Osteocyte (in vitro differentiated cells): Measurements from ENCODE around the gene EZR. TPM values are rescaled to one million over a fixed set of nuclear protein-coding genes. Genes with fewer than 3 reads are reported as not detected.

ENCODE experiments used
- DNase-seq: peaks from one replicate; pipeline ENCODE4 v3.0.0; 2021; ENCODE audit warnings: mixed read lengths; ENCODE audit not compliant: unreplicated experiment; ENCODE audit errors: extremely low spot score
- H3K27ac Mint-ChIP-seq: one replicate; pipeline ENCODE4 v1.8.0; 2021; ENCODE audit warnings: mild to moderate bottlenecking, mixed read lengths; ENCODE audit not compliant: unreplicated experiment
- H3K27me3 Mint-ChIP-seq: one replicate; pipeline ENCODE4 v1.8.0; 2021; ENCODE audit warnings: mixed read lengths; ENCODE audit not compliant: unreplicated experiment
- H3K36me3 Mint-ChIP-seq: one replicate; pipeline ENCODE4 v1.8.0; 2021; ENCODE audit warnings: mixed read lengths; ENCODE audit not compliant: unreplicated experiment
- H3K4me1 Mint-ChIP-seq: one replicate; pipeline ENCODE4 v1.8.0; 2021; ENCODE audit warnings: mixed read lengths; ENCODE audit not compliant: unreplicated experiment
- H3K4me3 Mint-ChIP-seq: one replicate; pipeline ENCODE4 v1.8.0; 2021; ENCODE audit warnings: mild to moderate bottlenecking, moderate library complexity, mixed read lengths; ENCODE audit not compliant: unreplicated experiment
- H3K9me3 Mint-ChIP-seq: one replicate; pipeline ENCODE4 v1.8.0; 2021; ENCODE audit warnings: mixed read lengths; ENCODE audit not compliant: unreplicated experiment
- CTCF ChIP-seq: fragments of 200-600 bp; sonication (generic); IDR thresholded peaks from 2 replicates; pipeline ENCODE4 v1.5.0; 2021; ENCODE audit warnings: antibody characterized with exemption, mild to moderate bottlenecking, moderate library complexity
- total RNA-seq: library from RNA; stranded (reverse); gene quantifications from 2 replicates; pipeline ENCODE4 v1.2.1, GENCODE V29; 2021

Gene EZR
- total RNA-seq, 1 donor from 2014 or later = 41.1 TPM

- H3K27ac Mint-ChIP-seq = no peak overlapping the region
- peaks cover 6% of the 10 kb centered on the region for H3K36me3 Mint-ChIP-seq
- no peak overlapping the region for H3K4me3 Mint-ChIP-seq
- DNase-seq = no peak
- no peak for TF ChIP-seq CTCF
- H3K27me3 Mint-ChIP-seq = peaks cover 2% of the 10 kb centered on the region
- H3K9me3 Mint-ChIP-seq = no peaks in the 10 kb centered on the region
- peaks cover 8% of the 10 kb centered on the region for H3K4me1 Mint-ChIP-seq
These were observed 58.4 kb downstream of the EZR start for GRCh38 chr6:158760618-158761250.

DNA sequence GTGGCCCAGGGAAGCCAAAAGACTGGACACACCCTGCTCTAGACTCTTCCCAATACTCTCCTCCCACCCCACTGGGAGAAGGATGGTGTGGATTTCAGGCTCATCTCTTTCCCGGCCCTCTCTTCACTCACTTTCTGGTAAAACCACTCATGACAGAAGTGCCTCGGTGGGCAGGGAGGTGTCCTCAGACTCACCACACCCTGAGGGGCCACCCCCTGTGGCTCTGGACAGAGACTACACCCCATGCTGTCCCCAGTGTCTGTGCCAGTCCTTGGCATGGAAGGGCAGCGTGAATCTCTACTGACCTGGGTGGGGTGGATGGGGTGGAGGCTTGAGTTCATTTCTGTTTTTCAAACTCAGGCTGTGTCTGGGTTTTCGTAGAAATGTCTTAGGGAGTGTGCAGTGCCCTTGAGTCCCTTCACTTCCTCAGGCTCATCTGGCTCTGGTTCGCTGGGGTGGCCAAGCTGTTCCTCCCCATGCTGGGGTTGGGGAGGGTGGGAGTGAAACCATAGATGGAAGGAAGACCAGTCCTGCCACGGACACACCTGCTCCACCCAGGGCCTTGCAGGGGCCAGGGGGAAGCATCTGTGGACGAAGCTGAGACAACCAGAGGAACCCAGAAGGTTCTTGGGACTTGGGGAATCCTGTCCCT is 59.1 kb downstream of the EZR start:
- no peaks in the 10 kb centered on the region for H3K9me3 Mint-ChIP-seq
- H3K27ac Mint-ChIP-seq = no peak overlapping the region
- no peak for DNase-seq
- H3K36me3 Mint-ChIP-seq = peaks cover 4% of the 10 kb centered on the region
- H3K4me3 Mint-ChIP-seq = no peak overlapping the region
- H3K27me3 Mint-ChIP-seq = peaks cover 2% of the 10 kb centered on the region
- no peak for TF ChIP-seq CTCF
- H3K4me1 Mint-ChIP-seq = peaks cover 8% of the 10 kb centered on the region

- DNase-seq = no peak
- Mint-ChIP-seq H3K4me1 (peaks cover 8% of the 10 kb centered on the region), H3K9me3 (no peaks in the 10 kb centered on the region), H3K27ac (no peak overlapping the region), H3K36me3 (no peaks in the 10 kb centered on the region), H3K4me3 (no peak overlapping the region), H3K27me3 (peaks cover 2% of the 10 kb centered on the region)
- no peak for TF ChIP-seq CTCF
These were observed 60.2 kb downstream of the EZR start for GRCh38 chr6:158758941-158759479.

DNA sequence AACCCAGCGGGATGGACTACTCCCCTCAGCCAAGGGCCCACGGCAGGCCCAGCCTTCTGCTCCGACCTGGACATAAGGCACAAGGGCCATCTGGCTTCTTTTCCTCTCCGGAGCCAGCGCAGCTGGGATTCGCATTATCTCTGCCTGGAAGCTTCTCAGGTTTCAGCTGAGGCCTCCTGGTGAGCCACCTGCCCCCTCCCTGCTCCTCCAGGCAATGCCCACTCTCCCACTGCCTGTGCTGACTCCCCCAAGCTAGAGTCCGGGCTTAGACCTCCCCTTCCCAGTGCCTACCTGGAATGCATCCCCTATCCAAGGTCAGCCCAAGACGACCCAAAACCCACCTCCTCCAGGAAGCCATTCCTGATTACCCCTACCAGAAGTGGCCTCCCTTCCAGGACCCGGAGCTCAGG is 60.7 kb downstream of the EZR start:
- Mint-ChIP-seq H3K4me1 (peaks cover 8% of the 10 kb centered on the region), H3K36me3 (no peaks in the 10 kb centered on the region), H3K27me3 (peaks cover 2% of the 10 kb centered on the region), H3K4me3 (no peak overlapping the region), H3K9me3 (no peaks in the 10 kb centered on the region), H3K27ac (no peak overlapping the region)
- no peak for DNase-seq
- TF ChIP-seq CTCF = no peak

- no peaks in the 10 kb centered on the region for H3K36me3 Mint-ChIP-seq
- no peak overlapping the region for H3K27ac Mint-ChIP-seq
- peaks cover 2% of the 10 kb centered on the region for H3K27me3 Mint-ChIP-seq
- no peak for TF ChIP-seq CTCF
- no peaks in the 10 kb centered on the region for H3K9me3 Mint-ChIP-seq
- no peak overlapping the region for H3K4me3 Mint-ChIP-seq
- peaks cover 11% of the 10 kb centered on the region for H3K4me1 Mint-ChIP-seq
- no peak for DNase-seq
These were observed 61.4 kb downstream of the EZR start for GRCh38 chr6:158757753-158758090.
